ENCODE results near the gene TRIM23.
"Not testable (repeated sequence)": the region's sequence is repeated elsewhere in the genome, so short reads cannot be mapped to it uniquely, and the experiment has no call there.

Gene TRIM23

DNA sequence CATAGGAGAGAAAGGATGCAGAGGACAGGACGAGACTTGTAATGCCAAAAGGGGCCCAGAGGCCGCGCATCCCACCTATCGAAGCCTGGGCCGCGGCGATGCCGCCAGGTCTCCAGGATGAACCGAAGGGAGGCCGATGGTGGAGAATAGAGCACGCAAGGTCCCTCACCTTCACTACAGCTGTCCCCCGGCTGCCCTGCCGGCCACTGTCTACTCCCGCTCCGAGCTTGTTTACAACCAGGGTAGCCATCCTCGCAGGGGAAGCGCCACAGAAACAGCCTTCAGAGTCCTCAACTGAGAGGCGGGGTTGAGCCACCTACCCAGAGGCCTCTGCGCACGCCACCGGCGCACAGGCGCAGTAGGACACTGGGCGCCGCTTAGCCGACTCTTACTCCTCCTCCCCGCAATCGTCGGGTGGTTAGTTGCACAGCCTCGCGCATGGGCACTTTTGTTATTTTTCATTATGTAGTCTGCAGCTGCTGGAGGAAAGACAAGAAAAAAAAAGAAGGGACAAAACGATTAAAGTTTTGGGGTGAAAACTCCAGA lies at the start of gene TRIM23:
TRIM23 (minus strand) TSS at position 309 of the 546 bp plus-strand sequence; CDS start at position 250, 59 bp downstream.
- peak; percentile 73 to 77 (median 74) for DNase-seq (ENCODE audit: low read depth in 3 of 3, low spot score in 1 of 3)

DNA sequence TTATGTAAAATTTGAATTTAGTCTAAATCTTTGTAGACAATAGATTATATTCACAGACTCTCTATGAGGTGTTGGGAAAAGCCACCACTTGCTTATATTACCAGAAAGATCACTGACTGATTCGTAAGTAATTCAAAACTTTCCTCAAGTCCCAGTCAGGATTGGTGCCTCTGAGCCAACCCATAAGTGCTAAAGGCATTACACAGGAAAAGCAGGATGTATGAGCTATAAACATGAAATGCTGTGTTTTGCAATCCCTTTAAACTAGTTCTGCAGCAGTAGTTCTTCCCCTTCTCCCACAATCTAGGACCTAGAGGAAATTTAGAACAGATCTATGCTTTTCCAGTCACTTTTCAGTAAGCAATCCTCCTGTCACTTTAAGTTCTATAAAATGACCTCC lies 48.7 kb upstream of the TRIM23 start:
- DNase-seq (ENCODE audit: low read depth in 3 of 3, low spot score in 1 of 3), result no peak

DNA sequence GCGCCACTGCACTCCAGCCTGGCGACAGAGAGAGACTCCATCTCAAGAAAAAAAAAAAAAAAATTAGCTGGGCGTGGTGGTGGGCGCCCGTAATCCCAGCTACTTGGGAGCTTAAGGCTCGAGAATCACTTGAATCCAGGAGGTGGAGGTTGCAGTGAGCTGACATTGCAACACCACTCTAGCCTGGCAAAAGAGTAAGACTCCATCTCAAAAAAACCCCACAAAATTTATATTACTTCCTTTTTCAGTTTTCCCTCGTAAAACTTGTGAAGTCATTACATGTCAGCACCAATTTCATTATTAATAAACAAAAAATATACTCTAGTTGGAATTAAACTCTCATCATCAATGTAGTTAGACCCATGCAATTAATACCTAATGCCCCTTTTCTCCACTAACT lies 44.6 kb upstream of the TRIM23 start:
- no peak for DNase-seq (ENCODE audit: low read depth in 3 of 3, low spot score in 1 of 3)

DNA sequence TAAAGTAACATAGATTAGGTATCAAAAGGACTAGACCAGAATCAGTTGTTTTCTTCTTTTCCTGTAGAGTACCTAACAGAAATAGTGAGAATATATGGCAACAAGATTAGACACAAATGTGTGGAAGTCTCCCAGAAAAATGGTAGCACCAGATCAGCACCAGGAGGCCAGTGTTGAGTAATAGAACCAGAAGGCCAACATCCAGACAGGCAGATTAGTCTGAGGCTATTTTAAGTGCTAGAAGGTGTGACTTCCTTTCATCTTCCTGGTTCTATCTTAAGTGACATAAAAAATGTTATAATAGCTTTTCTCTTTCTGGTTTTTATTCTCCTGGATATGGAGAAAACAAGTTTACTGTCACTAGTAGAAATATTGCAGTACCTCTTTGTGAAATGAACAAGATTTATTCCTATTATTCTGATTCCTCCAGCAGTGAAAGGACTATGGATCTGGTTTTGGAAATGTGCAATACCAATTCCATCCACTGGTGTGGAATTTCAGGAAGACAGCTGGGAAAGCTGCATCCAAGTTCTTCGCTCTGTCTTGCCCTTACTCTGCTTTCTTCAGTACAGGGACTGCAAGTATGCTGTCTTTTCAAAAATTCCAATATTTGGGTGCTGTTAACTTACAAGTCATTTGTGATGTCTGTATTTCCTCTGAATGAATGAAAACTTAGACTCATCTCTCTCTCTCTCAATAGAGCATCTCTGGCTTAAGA lies 39.8 kb upstream of the TRIM23 start:
- no peak for DNase-seq (ENCODE audit: low read depth in 3 of 3, low spot score in 1 of 3)

DNA sequence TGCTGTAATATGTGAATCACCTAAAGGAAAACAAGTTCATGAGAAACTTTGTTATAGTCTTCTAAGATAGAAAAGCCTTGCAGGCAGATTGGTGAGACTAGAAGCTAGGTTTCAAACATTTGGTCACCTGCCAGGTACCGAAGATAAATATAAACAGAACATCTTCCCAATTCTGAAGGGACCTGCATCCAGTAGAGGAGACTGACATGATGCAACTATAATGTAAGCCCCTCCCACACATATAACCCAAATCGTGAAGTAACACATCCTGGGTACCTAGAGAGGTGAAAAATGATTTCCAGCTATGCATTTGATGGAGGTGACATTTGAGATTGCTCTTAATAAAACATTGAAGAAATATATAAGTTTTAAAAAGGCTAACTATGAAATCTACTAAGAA lies 30.6 kb upstream of the TRIM23 start:
- no peak for DNase-seq (ENCODE audit: low read depth in 3 of 3, low spot score in 1 of 3)

DNA sequence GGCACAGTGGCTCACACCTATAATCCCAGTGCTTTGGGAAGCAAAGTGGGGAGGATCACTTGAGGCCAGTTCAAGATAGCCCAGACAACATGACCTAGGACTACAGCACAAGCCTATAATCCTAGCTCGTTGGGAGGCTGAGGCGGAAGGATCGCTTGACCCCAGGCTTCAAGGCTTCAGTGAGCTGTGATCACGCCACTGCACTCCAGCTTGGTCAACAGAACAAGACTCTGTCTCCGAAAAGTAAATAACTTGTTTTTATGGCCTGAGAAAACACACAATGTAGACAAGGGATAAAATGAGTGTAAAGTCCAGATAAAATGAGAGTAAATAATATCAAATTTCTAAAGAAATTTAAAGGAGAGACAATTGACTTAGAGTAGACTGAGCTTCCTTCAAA lies 27.0 kb upstream of the TRIM23 start:
- DNase-seq (ENCODE audit: low read depth in 3 of 3, low spot score in 1 of 3), result no peak

DNA sequence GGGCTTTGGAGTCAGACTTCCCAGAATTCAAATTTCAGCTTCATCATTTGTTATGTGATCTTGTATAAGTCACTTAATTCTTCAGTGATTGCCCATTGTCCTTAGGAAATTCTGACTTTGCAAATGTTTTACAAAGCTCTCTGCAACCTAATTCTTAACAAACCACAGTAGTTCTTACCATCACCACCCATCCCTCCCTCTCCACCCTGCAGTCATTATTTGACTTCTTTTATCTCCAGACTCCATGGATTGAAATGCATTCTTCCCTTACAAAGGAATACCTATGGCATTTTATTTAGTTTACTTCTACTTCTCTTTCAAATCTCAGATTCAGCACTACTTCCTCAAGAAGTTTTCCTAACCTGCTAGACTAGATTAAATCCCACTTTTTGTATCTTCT lies 23.8 kb upstream of the TRIM23 start:
- no peak for DNase-seq (ENCODE audit: low read depth in 3 of 3, low spot score in 1 of 3)

DNA sequence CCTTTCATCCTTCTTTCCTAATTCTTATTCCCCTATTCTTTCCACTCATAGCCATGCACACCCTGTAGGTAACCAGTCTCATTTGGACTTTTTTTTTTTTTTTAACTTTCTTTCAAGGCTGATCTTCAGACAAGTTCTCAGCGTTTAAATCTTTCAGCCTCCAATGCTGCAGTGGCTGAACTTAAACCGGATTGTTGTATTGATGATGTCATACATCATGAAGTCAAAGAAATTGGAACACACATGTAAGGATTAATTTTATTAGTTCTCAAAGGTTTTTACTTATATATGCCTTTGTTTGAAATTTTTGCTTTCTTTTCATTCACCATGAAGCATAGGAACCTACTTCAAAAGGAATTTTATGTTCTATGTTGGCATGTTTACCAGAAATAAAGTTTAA lies 22.8 kb upstream of the TRIM23 start:
- DNase-seq (ENCODE audit: low read depth in 3 of 3, low spot score in 1 of 3), result no peak

DNA sequence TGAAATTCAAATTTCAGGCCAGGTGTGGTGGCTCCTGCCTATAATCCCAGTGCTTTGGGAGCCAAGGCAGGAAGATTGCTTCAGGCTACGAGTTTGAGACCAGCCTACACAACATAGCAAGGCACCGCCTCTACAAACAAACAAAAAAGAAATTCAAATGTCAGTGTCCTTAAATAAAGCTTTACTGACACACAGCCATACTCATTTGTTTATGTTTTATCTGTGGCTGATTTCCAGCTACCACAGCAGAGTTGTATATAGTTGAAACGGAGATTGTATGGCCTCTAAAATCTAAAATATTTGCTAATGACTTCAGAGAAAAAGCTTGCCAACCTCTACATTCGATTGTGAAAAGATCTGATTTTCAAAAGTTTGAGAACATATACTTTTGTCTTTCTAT lies 16.1 kb upstream of the TRIM23 start:
- no peak for DNase-seq (ENCODE audit: low read depth in 3 of 3, low spot score in 1 of 3)

DNA sequence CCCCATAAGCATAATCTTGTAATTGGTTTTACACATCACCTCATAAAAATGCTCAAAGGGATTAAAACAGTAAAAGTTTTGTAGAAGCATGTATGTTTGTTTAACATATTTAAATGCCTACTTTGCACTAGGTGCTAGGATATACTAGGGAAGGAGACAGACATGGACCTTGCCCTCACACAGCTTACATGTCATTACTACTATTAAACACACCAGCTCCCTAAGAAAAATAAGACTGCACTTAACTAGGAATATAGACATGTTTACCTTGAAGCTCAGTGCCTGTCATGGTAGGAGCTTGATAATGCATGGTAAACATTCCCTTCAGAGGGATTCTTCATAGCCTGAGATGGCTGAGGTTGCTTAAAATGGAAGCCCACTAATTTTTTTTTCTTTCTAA lies 6.8 kb upstream of the TRIM23 start:
- no peak for DNase-seq (ENCODE audit: low read depth in 3 of 3, low spot score in 1 of 3)

DNA sequence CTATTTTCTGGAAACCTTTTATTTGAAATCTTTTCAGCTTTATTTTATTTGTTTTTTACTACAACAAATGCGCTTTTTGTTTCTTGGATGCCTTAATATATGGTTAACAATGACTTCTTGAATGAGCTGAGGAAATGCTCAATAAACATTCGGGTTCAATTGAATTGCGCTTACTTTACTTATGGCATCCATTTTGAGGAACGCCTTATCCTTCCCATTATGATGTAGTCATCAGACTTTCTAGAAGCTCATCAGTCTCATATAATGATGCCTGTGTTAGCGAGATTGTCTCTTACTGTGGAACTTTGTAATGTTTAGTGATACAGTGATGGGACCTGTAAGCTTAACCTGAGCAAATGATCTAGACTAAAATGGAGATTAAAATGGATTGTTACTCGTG lies 1.6 kb upstream of the TRIM23 start:
- no peak for DNase-seq (ENCODE audit: low read depth in 3 of 3, low spot score in 1 of 3)

DNA sequence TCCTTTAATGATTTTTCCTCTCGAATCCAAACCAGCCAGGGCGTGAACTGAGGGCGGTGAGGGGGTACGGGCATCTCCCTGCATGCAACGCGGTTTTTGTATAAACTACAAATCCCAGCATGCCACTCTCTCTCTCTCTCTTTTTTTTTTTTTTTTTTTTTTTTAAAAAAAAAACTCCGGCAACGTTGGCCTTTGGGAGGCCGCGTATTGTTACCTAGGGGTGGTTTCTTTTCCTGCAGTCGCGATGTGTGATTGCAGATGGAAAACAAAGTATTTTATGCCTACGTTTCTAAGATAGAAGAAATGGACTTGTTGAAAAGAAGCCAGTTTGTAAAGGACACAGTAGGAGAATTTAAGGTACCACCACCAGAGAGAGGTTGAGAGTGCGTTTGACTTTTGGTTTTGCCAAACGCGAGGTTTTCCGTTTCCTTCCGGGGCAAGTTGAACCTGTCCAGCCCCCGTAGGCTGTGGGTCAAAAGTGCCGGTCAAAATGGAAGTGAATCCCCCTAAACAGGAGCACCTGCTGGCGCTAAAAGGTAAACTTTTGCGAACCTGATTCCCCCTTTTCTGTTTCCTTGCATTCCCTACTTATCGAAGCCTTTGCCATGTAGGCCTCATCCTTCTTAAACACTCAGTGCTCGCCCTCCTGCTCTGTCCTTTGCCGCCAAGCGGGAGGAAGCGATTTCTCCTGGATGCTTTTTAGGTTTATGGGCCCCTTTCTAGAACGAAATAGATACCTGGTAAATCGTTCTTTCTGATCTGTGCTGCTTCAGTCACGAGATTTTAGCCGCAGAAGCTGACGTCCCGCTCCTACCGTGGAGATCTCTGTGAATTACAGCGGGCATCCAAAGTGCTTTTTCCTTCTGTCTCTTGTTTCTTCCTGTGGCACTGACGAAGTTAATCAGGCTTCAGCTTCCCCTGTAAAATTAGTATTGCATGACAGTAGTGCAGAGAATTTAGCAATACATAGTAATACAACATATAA lies 730 bp upstream of the TRIM23 start, which contains the start of the genes SHLD3 and TRAPPC13:
SHLD3 (plus strand) TSS at position 457 of the 985 bp plus-strand sequence. CDS start 4,561 bp downstream, outside the sequence.
TRAPPC13 (plus strand) TSS at position 457 of the 985 bp plus-strand sequence; CDS start at position 491, 34 bp downstream.
- DNase-seq (ENCODE audit: low read depth in 3 of 3, low spot score in 1 of 3), result peak; percentile 54 to 62 (median 55)

DNA sequence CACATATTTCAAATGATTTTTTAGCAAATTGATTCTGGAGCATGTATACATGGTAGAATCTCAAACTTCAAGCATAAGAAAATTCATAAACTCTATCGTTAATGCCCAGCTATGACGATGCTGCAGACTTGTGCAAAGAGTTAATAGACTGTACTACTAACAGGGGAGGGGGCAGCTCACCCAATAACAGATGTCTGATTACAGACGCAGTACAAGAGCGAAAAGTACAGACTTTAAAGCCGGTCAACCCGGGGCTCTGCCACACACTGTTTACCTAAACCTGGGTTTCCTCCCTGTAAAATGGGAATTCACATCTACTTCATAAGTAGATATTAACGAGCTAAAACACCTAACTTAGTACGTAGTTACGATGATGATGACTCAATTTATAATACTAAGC lies 651 bp downstream of the TRIM23 start:
- no peak for DNase-seq (ENCODE audit: low read depth in 3 of 3, low spot score in 1 of 3)

DNA sequence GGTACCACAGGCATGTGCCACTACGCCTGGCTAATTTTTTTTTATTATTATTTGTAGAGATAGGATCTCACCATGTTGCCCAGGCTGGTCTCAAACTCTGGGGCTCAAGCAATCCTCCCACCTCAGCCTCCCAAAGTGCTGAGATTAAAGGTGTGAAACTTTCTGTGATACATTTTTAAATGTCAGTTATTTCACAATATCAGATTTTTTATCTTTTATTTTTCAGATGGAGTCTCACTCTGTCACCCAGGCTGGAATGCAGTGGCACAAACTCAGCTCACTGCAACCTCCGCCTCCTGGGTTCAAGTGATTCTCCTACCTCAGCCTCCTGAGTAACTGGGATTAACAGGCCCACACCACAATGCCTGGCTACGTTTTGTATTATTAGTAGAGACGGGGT lies 2.2 kb downstream of the TRIM23 start:
- DNase-seq (ENCODE audit: low read depth in 3 of 3, low spot score in 1 of 3), result not testable (repeated sequence)

DNA sequence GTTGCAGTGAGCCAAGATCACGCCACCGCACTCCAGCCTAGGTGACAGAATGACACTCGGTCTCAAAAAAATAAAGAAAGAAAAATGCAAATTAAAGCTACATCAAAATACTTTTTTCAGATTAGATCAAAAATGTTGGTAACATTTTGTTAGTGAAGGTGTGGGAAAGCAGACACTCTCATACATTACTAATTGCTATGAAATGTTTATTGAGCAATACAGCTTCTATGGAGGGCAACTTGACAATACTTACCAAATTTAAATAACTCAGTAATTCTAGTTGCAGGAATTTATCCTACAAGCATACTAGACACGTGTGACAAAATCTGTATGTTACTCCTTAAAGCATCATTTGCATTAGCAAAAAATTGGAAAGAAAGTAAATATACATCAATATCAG lies 4.1 kb downstream of the TRIM23 start:
- DNase-seq (ENCODE audit: low read depth in 3 of 3, low spot score in 1 of 3), result no peak

DNA sequence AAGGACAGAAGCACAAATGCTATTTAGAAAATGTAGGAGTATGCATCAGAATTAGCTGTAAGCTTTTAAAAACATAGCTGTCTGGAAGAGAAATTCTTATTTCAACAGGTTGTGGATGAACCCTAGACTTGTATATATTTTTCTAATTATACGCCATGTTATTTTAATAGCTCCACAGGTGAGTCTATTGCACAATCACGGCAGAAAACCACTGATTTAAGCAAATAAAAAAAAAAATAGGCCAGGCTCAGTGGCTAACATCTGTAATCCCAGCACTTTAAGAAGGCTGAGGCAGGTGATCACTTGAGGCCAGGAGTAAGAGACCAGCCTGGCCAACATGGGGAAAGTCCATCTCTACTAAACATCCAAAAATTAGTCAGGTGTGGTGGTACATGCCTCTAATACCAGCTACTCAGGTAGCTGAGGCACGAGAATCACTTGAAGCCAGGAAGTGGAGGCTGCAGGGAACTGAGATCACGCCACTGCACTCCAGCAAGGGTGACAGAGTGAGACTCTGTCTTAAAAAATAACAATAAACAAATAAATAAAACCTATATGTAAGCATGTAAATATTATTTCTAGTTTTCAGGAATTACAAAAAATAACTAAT lies 11.7 kb downstream of the TRIM23 start:
- DNase-seq (ENCODE audit: low read depth in 3 of 3, low spot score in 1 of 3), result no peak

DNA sequence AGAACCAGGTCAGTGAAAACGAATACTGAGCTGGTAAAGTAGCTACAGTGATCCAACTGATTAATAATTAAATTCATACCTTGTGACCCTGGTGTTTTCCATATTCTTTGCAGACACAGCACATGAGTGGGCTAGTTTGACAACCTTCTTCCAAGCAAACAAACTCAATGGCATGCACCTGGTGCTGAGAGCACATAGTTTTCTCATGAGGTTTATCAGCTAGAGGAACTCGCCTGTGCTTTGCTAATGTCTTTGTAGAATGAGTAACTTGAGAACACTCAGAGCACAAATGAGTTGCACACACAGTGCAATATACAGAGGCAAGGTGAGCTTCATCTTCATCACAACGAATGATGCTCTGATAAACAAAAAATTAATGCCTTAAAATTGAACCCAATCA lies 12.6 kb downstream of the TRIM23 start:
- no peak for DNase-seq (ENCODE audit: low read depth in 3 of 3, low spot score in 1 of 3)

DNA sequence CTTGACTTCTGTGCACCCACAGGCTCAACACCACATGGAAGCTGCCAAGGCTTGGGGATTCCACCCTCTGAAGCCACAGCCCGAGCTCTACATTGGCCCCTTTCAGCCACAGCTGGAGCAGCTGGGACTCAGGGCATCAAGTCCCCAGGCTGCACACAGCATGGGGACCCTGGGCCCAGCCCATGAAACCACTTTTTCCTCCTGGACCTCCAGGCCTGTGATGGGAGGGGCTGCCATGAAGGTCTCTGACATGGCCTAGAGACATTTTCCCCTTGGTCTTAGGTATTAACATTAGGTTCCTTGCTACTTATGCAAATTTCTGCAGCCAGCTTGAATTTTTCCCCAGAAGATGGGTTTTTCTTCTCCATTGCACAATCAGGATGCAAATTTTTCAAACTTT lies 22.4 kb downstream of the TRIM23 start:
- DNase-seq (ENCODE audit: low read depth in 3 of 3, low spot score in 1 of 3), result not testable (repeated sequence)

DNA sequence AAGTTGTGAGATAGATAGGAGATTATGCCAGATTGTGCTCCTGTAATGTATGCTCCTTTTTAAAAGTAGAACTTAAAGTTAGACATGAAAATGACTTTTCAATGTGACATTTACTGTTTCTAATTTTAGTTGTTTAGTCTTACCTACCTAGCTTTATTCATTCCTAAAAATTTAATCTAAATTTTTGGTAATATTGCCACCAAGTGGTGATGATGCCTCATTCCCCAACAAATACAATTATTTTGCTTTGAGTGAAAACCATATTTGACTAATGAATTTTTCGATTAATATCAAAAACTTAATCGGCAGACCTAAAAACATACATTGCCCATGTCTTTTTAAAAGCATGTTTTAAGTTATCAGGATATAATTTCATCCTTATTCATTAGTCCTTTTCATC lies 35.4 kb downstream of the TRIM23 start:
- DNase-seq (ENCODE audit: low read depth in 3 of 3, low spot score in 1 of 3), result no peak

DNA sequence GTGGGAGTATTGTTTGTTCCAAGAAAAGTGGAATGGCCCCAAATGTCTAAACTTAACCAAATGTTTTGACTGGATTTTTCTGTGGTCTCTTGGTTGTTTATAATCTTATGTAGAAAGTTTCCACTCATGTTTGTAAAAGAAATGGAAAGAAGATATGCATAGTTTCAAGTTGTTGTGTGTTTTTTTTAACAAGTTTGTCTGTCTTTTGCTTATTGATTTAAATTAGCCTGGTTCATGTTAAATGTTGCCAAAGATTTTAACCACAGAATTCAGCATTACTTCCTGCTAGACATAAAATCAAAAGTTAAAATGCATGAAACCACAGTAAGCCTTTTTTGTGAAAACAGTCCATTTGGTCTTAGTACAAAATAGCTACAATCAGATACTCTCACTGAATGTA lies 47.0 kb downstream of the TRIM23 start:
- no peak for DNase-seq (ENCODE audit: low read depth in 3 of 3, low spot score in 1 of 3)

DNA sequence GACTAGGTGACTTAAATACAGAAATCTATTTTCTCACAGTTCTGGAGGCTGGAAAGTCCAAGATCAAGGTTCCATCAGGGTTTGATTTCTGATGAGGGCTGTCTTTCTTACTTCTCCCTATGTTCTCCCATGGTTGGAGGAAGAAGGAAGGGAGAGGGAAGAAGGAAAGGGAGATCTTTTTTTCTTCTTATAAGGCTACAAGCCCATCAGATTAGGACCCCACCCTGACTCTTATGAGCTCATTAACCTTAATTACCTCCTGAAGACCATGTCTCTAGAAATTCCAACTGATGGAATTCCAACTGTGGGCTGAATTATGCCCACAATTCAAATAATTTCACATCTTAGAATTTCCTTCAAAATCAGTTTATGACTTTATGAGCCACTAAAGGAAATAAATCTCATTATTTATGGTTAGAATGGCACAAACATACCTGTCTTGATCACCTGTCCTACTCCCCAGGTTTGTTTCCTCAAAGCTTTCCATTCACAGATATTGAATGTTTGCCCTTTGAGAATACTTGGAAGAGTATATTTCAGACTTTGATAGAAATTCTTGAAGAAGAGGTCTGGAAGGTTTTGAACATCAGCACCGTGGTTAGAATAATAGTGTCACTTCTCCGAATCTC lies 53.4 kb downstream of the TRIM23 start:
- no peak for DNase-seq (ENCODE audit: low read depth in 3 of 3, low spot score in 1 of 3)

Data from stimulated activated CD4-positive, alpha-beta T cell treated with anti-CD3 and anti-CD28 coated beads, TNF-alpha, amount 100 ng/mL, for 1 hour (primary cell).